DLD1 (cell line): Measurements from ENCODE around the gene MAGED4.
"Not testable (repeated sequence)": the region's sequence is repeated elsewhere in the genome, so short reads cannot be mapped to it uniquely, and the experiment has no call there.

ENCODE experiments used
- in situ Hi-C: cut with HindIII; loops from 2 replicates; pipeline ENCODE4 v1.10.0; 2017; ENCODE audit warnings: low sequenced_read_pairs

Gene MAGED4, protein sequence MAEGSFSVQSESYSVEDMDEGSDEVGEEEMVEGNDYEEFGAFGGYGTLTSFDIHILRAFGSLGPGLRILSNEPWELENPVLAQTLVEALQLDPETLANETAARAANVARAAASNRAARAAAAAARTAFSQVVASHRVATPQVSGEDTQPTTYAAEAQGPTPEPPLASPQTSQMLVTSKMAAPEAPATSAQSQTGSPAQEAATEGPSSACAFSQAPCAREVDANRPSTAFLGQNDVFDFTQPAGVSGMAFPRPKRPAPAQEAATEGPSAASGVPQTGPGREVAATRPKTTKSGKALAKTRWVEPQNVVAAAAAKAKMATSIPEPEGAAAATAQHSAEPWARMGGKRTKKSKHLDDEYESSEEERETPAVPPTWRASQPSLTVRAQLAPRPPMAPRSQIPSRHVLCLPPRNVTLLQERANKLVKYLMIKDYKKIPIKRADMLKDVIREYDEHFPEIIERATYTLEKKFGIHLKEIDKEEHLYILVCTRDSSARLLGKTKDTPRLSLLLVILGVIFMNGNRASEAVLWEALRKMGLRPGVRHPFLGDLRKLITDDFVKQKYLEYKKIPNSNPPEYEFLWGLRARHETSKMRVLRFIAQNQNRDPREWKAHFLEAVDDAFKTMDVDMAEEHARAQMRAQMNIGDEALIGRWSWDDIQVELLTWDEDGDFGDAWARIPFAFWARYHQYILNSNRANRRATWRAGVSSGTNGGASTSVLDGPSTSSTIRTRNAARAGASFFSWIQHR

DNA sequence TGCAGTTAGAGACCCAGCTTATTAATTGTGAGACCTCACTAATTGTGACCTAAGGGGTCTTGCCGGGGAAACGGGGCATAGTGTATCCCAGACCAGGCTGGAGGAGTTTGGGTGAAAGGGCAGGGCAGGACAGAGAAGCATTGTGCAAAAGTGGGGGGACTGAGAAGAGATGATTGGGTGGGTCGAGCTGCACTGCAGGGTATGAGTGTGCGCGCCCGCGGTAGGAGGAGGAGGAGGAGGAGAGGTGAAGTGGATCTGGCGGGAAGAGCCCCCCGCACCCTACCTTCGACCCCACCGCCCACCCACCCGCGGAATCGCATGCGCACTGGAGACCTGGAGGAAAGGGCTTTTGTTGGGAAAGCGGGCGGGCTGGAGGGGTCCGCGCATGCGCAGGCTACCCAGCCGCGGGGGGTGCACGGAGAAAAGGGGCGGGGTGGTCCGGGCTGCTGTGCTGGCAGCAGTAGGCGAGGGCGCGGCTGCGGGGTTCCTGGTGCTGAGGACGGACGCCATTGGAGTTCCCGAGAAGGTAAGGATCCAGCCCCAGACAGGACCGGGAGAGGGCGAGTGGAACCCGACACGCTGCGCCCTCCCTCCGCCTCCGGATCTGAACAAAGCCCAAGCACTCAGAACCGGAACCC is at the start of gene MAGED4:
MAGED4 (plus strand) TSS at position 449 of the 638 bp plus-strand sequence. CDS start 1,035 bp downstream, outside the sequence.
- in situ Hi-C loops, result not testable (repeated sequence)

DNA sequence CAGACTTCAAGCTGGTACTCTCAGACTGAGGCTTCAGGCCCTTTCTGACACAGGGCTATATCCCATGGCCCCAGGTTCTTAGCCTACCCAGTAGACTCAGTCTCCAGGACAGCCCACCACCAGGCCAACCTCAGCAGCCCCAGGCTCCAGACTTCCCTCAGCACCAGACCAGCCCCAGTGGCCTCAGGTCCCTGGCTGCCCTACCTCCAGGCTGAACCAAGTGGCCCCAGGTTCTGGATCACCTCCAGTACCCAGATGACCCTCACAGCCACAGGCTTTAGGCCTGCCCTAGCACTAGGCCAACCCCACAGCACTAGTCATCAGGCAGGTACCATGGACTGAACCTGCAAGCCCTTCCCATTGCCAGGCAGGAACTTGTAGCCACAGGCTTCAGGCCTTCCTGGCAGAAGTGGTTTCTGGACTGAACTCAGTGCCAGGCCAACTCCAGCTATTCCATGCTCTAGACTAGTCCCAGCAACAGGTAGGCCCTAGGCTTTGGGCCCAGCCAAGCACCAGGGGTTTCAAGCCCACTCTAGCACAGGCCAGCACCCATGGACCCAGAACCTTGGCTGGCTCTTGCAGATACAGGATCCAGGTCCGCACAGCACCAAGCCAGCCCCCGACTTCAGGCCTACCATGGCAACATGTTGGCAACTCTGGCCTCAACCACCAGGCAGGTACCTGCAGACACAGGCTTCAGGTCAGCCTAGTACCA is 45.7 kb upstream of the MAGED4 start:
- in situ Hi-C loops, result no loop called here

DNA sequence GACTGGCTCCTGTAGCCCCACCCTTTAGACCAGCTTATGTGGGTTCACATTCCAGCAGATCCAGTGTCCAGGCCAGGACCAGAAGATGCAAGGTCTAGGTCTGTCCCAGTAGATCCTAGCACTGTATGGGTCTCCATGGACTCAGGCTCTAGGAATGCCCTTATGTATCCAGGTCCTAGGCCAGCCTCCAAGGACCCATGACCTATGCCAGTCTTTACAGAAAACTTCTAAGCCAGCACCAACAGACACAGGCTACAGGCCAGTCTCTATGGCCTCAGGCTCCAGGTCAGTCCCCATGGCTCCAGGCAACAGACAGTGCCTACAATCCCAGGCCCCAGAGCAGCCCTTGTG is 45.2 kb upstream of the MAGED4 start:
- in situ Hi-C loops, result no loop called here

DNA sequence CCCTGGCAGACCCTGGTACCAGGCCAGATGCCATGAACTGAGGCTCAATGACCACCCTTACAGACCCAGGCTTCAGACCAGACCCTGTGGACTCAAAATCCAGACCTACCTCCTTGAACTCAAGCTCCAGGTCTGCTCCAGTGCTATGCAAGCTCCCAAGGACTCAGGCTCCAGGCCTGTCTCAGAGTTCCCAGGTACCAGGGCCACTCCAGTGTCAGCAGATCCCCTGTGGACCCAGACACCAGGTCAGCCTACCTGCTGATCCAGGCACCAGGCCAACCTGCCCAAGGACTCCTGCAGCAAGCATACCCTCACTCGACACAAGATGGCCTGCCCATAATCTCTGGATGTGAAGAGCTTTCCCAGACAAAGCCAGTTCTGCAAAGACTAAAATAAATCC is 44.7 kb upstream of the MAGED4 start:
- in situ Hi-C loops, result no loop called here

DNA sequence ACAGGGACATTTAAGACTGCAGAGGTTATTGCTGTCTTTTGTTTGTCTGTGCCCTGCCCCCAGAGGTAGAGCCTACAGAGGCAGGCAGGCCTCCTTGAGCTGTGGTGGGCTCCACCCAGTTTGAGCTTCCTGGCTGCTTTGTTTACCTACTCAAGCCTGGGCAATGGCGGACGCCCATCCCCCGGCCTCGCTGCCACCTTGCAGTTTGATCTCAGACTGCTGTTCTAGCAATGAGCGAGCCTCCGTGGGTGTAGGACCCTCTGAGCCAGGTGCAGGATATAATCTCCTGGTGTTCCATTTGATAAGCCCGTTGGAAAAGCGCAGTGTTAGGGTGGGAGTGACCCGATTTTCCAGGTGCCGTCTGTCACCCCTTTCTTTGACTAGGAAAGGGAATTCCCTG is 34.0 kb upstream of the MAGED4 start:
- in situ Hi-C loops, result not testable (repeated sequence)

DNA sequence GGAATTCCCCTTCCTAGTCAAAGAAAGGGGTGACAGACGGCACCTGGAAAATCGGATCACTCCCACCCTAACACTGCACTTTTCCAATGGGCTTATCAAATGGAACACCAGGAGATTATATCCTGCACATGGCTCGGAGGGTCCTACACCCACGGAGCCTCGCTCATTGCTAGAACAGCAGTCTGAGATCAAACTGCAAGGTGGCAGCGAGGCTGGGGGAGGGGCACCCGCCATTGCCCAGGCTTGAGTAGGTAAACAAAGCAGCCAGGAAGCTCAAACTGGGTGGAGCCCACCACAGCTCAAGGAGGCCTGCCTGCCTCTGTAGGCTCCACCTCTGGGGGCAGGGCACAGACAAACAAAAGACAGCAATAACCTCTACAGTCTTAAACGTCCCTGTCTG is 24.5 kb upstream of the MAGED4 start:
- in situ Hi-C loops, result not testable (repeated sequence)

DNA sequence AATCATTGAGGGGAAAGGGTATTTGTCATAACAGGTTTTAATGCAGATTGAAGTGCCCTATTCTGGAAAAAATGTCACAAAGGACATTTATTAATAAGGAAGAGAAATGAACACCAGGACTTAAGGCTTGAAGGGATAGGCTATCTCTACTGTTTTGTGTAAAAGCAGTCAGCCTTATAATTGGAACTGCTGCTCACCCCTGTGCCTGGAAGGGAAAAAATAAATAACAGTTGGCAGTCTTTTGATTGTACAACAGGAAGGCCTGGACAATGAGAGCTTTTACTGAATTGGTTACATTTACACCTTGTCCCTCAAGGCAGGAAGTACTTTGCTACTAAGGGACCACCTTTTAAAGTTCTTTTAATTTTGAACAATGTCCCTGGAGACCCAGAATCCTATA is 17.8 kb upstream of the MAGED4 start:
- in situ Hi-C loops, result no loop called here

DNA sequence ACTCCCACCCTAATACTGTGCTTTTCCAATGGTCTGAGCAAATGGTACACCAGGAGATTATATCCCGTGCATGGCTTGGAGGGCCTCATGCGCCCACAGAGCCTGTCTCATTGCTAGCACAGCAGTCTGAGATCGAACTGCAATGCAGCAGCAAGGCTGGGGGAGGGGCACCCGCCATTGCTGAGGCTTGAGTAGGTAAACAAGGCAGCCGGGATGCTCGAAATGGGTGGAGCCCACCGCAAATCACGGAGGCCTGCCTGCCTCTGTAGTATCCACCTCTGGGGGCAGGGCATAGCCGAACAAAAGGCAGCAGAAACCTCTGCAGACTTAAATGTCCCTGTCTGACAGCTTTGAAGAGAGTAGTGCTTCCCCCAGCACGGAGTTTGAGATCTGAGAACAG is 13.6 kb upstream of the MAGED4 start:
- in situ Hi-C loops, result not testable (repeated sequence)

DNA sequence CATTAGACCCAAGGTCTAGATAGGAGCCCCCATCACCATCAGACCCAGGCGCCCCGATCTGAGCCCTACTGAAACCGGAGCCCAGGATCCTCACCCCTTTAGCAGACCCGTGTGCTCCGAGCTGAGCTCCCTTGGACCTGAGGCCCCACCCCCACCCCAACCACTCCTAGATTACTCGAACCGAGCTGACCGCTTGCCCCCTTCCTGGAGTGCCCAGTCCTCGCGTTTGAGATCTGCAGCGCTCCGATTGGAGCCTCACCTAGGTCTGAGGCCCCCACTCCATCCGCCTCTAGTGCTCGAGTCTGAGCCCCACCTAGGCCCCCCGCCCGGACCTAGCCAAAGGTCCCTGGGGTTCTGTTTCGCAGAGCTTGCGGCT is 378 bp downstream of the MAGED4 start:
- in situ Hi-C loops, result not testable (repeated sequence)

DNA sequence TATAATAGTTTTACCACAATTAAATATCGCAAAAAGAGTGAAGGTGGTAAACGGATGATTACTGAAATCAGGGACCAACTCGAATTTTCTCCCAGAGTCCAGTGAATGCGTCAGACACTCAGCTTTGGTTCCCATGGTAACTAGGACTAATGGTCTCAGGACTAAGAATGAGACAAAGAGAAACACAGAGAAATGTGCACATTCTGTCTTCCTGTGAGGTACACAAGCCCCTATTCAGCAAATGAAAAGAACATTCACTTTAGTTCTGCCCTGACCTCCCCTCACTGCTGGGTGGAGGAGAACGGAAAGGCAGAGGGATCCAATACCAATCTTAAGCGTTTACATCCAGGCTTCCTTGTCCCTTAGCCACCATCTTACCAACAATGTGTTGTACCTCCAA is 26.7 kb downstream of the MAGED4 start:
- in situ Hi-C loops, result not testable (repeated sequence)

DNA sequence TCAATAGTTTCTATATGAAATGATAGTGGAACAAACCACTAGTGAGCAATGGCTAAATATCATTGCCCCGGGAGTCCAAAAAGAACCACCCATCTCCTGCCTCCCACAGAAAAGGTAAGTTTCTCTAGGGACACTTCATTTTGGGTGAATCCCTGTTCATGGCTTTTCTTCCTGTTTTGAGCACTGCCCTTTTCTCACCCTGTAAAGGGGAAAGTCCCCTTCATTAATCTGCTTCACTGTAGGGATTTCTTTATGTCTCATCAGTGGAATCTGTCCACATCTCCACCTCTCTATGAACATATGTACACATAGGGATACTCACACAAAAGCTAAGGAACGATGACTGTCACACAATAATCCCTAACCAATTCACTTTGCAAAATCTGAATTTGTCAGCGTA is 28.6 kb downstream of the MAGED4 start:
- in situ Hi-C loops, result no loop called here

DNA sequence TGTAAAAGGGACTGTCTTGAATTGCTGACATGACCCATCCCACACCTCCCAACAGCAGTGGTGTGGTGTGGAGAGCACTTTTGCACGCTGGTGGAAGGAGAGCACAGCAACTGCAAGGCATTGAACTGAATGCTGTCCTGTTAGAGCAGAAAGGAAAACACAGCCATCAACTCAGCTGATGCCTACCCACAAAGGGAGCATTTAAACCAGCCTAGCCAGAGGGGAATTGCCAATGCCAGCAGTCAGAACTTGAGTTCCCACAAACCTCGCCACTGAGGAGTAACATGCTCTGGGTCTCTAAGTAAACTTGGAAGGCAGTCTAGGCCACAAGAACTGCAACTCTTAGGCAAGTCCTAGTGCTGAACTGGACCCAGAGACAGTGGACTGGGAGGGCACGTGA is 31.9 kb downstream of the MAGED4 start:
- in situ Hi-C loops, result no loop called here

DNA sequence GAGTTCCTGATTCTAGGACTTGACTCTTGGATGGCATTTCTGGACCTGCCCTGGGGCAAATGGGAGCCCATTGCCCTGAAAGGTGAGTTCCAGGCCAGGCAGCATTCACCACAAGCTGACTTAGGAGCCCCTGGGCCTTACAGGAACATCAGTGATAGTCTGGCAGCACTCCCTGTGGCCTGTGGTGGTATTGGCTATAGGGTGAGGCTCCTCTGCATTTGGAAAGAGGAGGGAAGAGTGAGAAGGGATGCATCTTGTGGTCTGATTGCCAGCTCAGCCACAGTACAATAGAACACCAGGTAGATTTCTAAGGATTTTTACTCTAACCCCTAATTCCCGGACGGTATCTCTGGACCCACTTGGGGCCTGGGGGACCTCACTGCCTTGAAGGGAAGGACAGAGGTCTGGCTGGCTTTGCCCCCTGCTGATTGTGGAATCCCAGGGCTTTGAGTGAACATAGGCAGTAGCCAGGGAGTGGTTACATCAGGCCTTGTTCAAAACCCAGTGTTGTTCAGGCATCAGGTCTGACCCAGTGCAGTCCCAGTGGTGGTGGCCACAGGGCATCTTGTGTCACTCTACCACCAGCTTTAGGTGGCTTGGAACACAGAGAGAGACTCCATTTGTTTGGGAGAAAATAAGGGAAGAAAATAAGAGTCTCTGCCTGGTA is 32.9 kb downstream of the MAGED4 start:
- in situ Hi-C loops, result no loop called here

DNA sequence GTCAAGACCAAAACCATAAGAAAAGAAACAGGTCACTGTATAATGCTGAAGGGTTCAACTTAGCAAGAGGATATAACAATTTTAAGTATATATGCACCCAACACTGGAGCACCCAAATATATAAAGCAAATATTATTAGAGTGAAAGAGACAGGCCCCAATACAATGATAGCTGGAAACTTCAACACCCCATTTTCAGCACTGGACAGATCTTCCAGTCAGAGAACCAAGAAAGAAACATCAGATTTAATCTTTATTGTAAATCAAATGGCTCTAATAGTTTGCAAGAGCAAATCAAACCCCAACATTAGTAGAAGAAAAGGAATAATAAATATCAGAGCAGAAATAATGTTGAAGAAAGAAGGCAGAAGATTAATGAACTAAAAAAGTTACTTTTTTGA is 36.2 kb downstream of the MAGED4 start:
- in situ Hi-C loops, result no loop called here
